ENCODE data around the gene BCL6. TPM values are rescaled to one million over a fixed set of nuclear protein-coding genes. Genes with fewer than 3 reads are reported as not detected.

The BCL6 gene
- total and polyA plus RNA-seq, 2 experiments from 2014 or later, result 2.6 to 5.9 TPM

GRCh38 chr3:187788984-187789857 lies 44.0 kb upstream of the BCL6 start:
- H3K79me2 ChIP-seq (replicated peaks; ENCODE audit: insufficient read depth), result no peaks in the 10 kb centered on the region
- H3K36me3 Mint-ChIP-seq (ENCODE audit: low read depth), result no peaks in the 10 kb centered on the region
- H3K36me3 ChIP-seq (ENCODE audit: insufficient read depth), result no peaks in the 10 kb centered on the region
- H3K4me1 Mint-ChIP-seq, result no peaks in the 10 kb centered on the region; the same call in 2 of the 3 replicates
- no peak overlapping the region for H3K4me2 ChIP-seq
- H3K4me3 ChIP-seq, result no peak overlapping the region
- TF ChIP-seq EZH2phosphoT487 (IDR thresholded peaks at IDR 0.05; ENCODE audit: unreplicated experiment), result no peak
- TF ChIP-seq CREB1 (CRISPR knock-in tag; IDR thresholded peaks at IDR 0.05; ENCODE audit: low read depth), result no peak
- TF ChIP-seq POLR2AphosphoS5 (IDR thresholded peaks at IDR 0.05; ENCODE audit: low read depth), result no peak
- TF ChIP-seq REST (IDR thresholded peaks at IDR 0.05; ENCODE audit: unreplicated experiment), result no peak
- TF ChIP-seq EZH2 (IDR thresholded peaks at IDR 0.05; ENCODE audit: low read depth, unreplicated experiment), result no peak
- no peak for TF ChIP-seq ZNF462 (CRISPR knock-in tag; IDR thresholded peaks at IDR 0.05)
- TF ChIP-seq STAT1 (IDR thresholded peaks at IDR 0.05; ENCODE audit: unreplicated experiment), result no peak
- no peak for TF ChIP-seq JUNB (IDR thresholded peaks at IDR 0.05; ENCODE audit: unreplicated experiment)
- TF ChIP-seq ZNF114 (CRISPR knock-in tag; IDR thresholded peaks at IDR 0.05), result no peak
- no peak for TF ChIP-seq ZNF331 (CRISPR knock-in tag; IDR thresholded peaks at IDR 0.05; ENCODE audit: low read depth)
- TF ChIP-seq CTCF (conservative IDR thresholded peaks at IDR 0.05; ENCODE audit: low read depth in 2 of 2), result no peak
- H3K27ac ChIP-seq (ENCODE audit: low read depth), result no peak overlapping the region
- H3K4me1 ChIP-seq (ENCODE audit: insufficient read depth), result no peaks in the 10 kb centered on the region
- H4K20me1 ChIP-seq (replicated peaks; ENCODE audit: insufficient read depth), result no peaks in the 10 kb centered on the region
- no peaks in the 10 kb centered on the region for H3F3A ChIP-seq (replicated peaks; ENCODE audit: low read depth)
- H3K27me3 ChIP-seq (ENCODE audit: insufficient read depth), result no peaks in the 10 kb centered on the region
- ATAC-seq, result no peak
- H2AFZ ChIP-seq, result no peak overlapping the region
- no peak overlapping the region for H3K4me3 Mint-ChIP-seq
- no peaks in the 10 kb centered on the region for H3K9me3 Mint-ChIP-seq
- no peaks in the 10 kb centered on the region for H3K27me3 Mint-ChIP-seq (ENCODE audit: insufficient read depth, low read depth, poor library complexity)
- no peak for DNase-seq (ENCODE audit: low spot score)
- H3K9me2 ChIP-seq (ENCODE audit: insufficient read depth), result no peaks in the 10 kb centered on the region
- no peak overlapping the region for H3K27ac Mint-ChIP-seq
